Peyer's patch (tissue), 4 donors: ENCODE data around the gene ASTL. TPM values are rescaled to one million over a fixed set of nuclear protein-coding genes. Genes with fewer than 3 reads are reported as not detected.

Source experiments
- DNase-seq, 3 donors: peaks; one replicate each; pipeline ENCODE4 v3.0.0-alpha.2; 2017 to 2019
- H3K27ac ChIP-seq, 4 donors: fragments of 200-600 bp; sonication (generic); one replicate each; pipeline ENCODE4 v1.5.1; 2016 to 2019
- H3K27me3 ChIP-seq, 2 donors: fragments of 200-600 bp; sonication (generic); one replicate each; pipeline ENCODE4 v1.5.1; 2019
- H3K36me3 ChIP-seq, 3 donors: fragments of 200-600 bp; sonication (generic); one replicate each; pipeline ENCODE4 v1.5.1; 2016 to 2019
- H3K4me1 ChIP-seq, 4 donors: fragments of 200-600 bp; sonication (generic); one replicate each; pipeline ENCODE4 v1.5.1; 2016 to 2019
- H3K4me3 ChIP-seq, 4 donors: fragments of 200-600 bp; sonication (generic); 1 replicate in 3 of 4; 2 replicates in 1 of 4; pipeline ENCODE4 v1.5.1; 2016 to 2019; ENCODE audit warnings: mild to moderate bottlenecking in 1 of 4
- H3K9me3 ChIP-seq, 4 donors: fragments of 200-600 bp; sonication (generic); one replicate each; pipeline ENCODE4 v1.5.1; 2016 to 2019; ENCODE audit warnings: mild to moderate bottlenecking in 1 of 4
- POLR2A ChIP-seq, 2 donors: fragments of 450-650 bp; IDR thresholded peaks; one replicate each; pipeline ENCODE4 v1.5.1; 2017; ENCODE audit warnings: antibody characterized with exemption in 2 of 2, mild to moderate bottlenecking in 2 of 2, moderate library complexity in 2 of 2
- total RNA-seq, 4 donors: library from RNA; depleted of rRNA; stranded (reverse); fragments of >200 nt; gene quantifications; one replicate each; pipeline ENCODE4 v1.1.0, GENCODE V29; 2016
- TF ChIP-seq, protein P1 (sequence below), 6 experiments: fragments of 450-650 bp in 4 of 6; fragments of 200-600 bp in 2 of 6; sonication (generic) in 1 of 6; IDR thresholded peaks; one replicate each; pipeline ENCODE4 v1.5.1; 2017 to 2019; ENCODE audit warnings: antibody characterized with exemption in 6 of 6, mild to moderate bottlenecking in 3 of 6, moderate library complexity in 1 of 6

ASTL gene
- total RNA-seq, 4 donors from 2014 or later = not detected

GRCh38 chr2:96131152-96131812 is 7.0 kb downstream of the ASTL start:
- no peaks in the 10 kb centered on the region for H3K36me3 ChIP-seq
- no peak overlapping the region for H3K27ac ChIP-seq
- no peak for DNase-seq
- TF ChIP-seq POLR2A (IDR thresholded peaks at IDR 0.05) = no peak
- TF ChIP-seq, protein P1, sequence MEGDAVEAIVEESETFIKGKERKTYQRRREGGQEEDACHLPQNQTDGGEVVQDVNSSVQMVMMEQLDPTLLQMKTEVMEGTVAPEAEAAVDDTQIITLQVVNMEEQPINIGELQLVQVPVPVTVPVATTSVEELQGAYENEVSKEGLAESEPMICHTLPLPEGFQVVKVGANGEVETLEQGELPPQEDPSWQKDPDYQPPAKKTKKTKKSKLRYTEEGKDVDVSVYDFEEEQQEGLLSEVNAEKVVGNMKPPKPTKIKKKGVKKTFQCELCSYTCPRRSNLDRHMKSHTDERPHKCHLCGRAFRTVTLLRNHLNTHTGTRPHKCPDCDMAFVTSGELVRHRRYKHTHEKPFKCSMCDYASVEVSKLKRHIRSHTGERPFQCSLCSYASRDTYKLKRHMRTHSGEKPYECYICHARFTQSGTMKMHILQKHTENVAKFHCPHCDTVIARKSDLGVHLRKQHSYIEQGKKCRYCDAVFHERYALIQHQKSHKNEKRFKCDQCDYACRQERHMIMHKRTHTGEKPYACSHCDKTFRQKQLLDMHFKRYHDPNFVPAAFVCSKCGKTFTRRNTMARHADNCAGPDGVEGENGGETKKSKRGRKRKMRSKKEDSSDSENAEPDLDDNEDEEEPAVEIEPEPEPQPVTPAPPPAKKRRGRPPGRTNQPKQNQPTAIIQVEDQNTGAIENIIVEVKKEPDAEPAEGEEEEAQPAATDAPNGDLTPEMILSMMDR (IDR thresholded peaks at IDR 0.05) = no peak
- no peaks in the 10 kb centered on the region for H3K4me1 ChIP-seq
- H3K9me3 ChIP-seq = no peaks in the 10 kb centered on the region
- H3K27me3 ChIP-seq = no peaks in the 10 kb centered on the region
- H3K4me3 ChIP-seq = no peak overlapping the region

DNA sequence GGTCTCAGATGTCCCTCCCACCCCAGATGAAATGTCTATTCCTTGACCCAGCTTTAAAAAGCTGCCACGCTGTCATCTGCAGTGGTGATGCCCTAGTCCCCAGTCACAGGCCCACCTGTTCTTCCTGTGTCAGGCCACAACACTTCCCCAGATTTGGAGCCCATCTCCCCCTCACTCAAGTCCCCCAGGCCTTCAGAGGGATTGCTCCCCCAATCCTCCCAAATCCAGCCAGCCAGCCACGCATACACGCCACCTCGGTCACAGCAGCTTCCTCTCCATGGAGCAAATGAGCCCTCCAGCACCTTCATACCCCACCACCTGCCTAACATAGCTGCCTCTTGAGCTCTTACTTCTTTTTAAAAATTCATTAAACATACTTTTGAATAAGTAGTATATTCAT is 7.8 kb downstream of the ASTL start:
- Histone ChIP-seq H3K4me3 (no peak overlapping the region), H3K27ac (no peak overlapping the region), H3K9me3 (no peaks in the 10 kb centered on the region), H3K4me1 (no peaks in the 10 kb centered on the region), H3K36me3 (no peaks in the 10 kb centered on the region), H3K27me3 (no peaks in the 10 kb centered on the region)
- TF ChIP-seq POLR2A (IDR thresholded peaks at IDR 0.05) = no peak
- TF ChIP-seq, protein P1 (IDR thresholded peaks at IDR 0.05) = no peak
- no peak for DNase-seq

- Histone ChIP-seq H3K36me3 (no peaks in the 10 kb centered on the region), H3K4me1 (no peaks in the 10 kb centered on the region), H3K9me3 (no peaks in the 10 kb centered on the region), H3K27me3 (no peaks in the 10 kb centered on the region), H3K27ac (no peak overlapping the region), H3K4me3 (no peak overlapping the region)
- no peak for DNase-seq
- TF ChIP-seq POLR2A (IDR thresholded peaks at IDR 0.05) = no peak
- TF ChIP-seq, protein P1 (IDR thresholded peaks at IDR 0.05) = no peak
These were observed 8.7 kb downstream of the ASTL start for GRCh38 chr2:96129528-96130120.

- TF ChIP-seq, protein P1 (IDR thresholded peaks at IDR 0.05) = no peak
- TF ChIP-seq POLR2A (IDR thresholded peaks at IDR 0.05) = no peak
- Histone ChIP-seq H3K4me3 (no peak overlapping the region), H3K36me3 (no peaks in the 10 kb centered on the region), H3K9me3 (no peaks in the 10 kb centered on the region), H3K27me3 (no peaks in the 10 kb centered on the region), H3K27ac (no peak overlapping the region), H3K4me1 (no peaks in the 10 kb centered on the region)
- no peak for DNase-seq
These were observed 9.8 kb downstream of the ASTL start for GRCh38 chr2:96128456-96128855.

DNA sequence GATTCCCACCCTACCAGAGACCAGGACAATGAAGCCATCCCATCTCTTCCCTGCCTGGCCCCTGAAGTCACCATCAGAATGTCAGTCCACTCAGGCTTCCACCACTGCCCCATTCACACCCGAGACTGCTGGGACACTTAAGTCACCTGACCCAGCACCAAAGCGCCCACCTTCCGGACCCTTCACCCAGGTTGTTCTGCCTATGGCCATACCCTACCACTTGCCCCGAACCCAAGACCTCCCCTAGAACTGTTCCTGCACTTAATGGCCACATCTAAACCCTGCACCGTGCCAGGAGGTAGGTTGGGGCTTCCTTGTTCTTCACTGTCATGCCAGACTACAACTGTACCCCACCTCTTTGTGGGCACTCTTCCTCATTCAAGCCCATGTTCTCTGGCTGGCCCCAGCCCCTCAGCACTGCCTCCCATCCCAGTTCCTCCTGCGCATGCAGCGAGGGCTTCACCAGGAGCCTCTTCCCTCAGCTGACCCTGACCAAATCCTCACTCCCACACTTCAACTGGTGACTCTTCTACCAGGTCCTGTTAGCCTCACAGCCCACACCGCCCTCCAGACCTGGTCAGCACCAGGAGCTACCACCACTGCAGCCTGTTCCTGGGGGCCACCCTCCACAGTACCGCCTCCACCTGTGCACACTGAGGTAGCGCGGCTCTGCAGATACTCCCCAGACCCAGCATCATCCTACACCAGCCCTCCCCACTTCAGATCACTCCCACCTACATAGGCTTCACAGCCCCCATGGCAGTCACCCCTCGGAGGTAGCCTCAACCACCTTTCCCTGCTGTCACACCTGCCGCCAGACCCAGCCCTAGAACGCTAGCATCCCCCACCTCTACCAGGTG is 13.7 kb downstream of the ASTL start:
- Histone ChIP-seq H3K27me3 (no peaks in the 10 kb centered on the region), H3K36me3 (no peaks in the 10 kb centered on the region), H3K4me3 (no peak overlapping the region), H3K9me3 (no peaks in the 10 kb centered on the region), H3K27ac (no peak overlapping the region), H3K4me1 (no peaks in the 10 kb centered on the region)
- no peak for TF ChIP-seq POLR2A (IDR thresholded peaks at IDR 0.05)
- TF ChIP-seq, protein P1 (IDR thresholded peaks at IDR 0.05) = no peak
- DNase-seq = no peak
